Osteocyte (in vitro differentiated cells): ENCODE data around the gene OR2K2. TPM values are rescaled to one million over a fixed set of nuclear protein-coding genes. Genes with fewer than 3 reads are reported as not detected.
A peak's percentile ranks its signal among the peaks of the same experiment; 100 is the strongest.

Source experiments
- DNase-seq: peaks from one replicate; pipeline ENCODE4 v3.0.0; 2021; ENCODE audit warnings: mixed read lengths; ENCODE audit not compliant: unreplicated experiment; ENCODE audit errors: extremely low spot score
- H3K27ac Mint-ChIP-seq: one replicate; pipeline ENCODE4 v1.8.0; 2021; ENCODE audit warnings: mild to moderate bottlenecking, mixed read lengths; ENCODE audit not compliant: unreplicated experiment
- H3K27me3 Mint-ChIP-seq: one replicate; pipeline ENCODE4 v1.8.0; 2021; ENCODE audit warnings: mixed read lengths; ENCODE audit not compliant: unreplicated experiment
- H3K36me3 Mint-ChIP-seq: one replicate; pipeline ENCODE4 v1.8.0; 2021; ENCODE audit warnings: mixed read lengths; ENCODE audit not compliant: unreplicated experiment
- H3K4me1 Mint-ChIP-seq: one replicate; pipeline ENCODE4 v1.8.0; 2021; ENCODE audit warnings: mixed read lengths; ENCODE audit not compliant: unreplicated experiment
- H3K4me3 Mint-ChIP-seq: one replicate; pipeline ENCODE4 v1.8.0; 2021; ENCODE audit warnings: mild to moderate bottlenecking, moderate library complexity, mixed read lengths; ENCODE audit not compliant: unreplicated experiment
- H3K9me3 Mint-ChIP-seq: one replicate; pipeline ENCODE4 v1.8.0; 2021; ENCODE audit warnings: mixed read lengths; ENCODE audit not compliant: unreplicated experiment
- total RNA-seq: library from RNA; stranded (reverse); gene quantifications from 2 replicates; pipeline ENCODE4 v1.2.1, GENCODE V29; 2021
- TF ChIP-seq, protein P1 (sequence below): fragments of 200-600 bp; sonication (generic); IDR thresholded peaks from 2 replicates; pipeline ENCODE4 v1.5.0; 2021; ENCODE audit warnings: antibody characterized with exemption, mild to moderate bottlenecking, moderate library complexity

Gene OR2K2
- total RNA-seq, 1 donor from 2014 or later, result not detected

- Mint-ChIP-seq H3K4me1 (peaks cover 2% of the 10 kb centered on the region), H3K27ac (no peak overlapping the region), H3K36me3 (peaks cover 64% of the 10 kb centered on the region), H3K9me3 (no peaks in the 10 kb centered on the region), H3K4me3 (no peak overlapping the region), H3K27me3 (no peaks in the 10 kb centered on the region)
- DNase-seq, result no peak
- TF ChIP-seq, protein P1, sequence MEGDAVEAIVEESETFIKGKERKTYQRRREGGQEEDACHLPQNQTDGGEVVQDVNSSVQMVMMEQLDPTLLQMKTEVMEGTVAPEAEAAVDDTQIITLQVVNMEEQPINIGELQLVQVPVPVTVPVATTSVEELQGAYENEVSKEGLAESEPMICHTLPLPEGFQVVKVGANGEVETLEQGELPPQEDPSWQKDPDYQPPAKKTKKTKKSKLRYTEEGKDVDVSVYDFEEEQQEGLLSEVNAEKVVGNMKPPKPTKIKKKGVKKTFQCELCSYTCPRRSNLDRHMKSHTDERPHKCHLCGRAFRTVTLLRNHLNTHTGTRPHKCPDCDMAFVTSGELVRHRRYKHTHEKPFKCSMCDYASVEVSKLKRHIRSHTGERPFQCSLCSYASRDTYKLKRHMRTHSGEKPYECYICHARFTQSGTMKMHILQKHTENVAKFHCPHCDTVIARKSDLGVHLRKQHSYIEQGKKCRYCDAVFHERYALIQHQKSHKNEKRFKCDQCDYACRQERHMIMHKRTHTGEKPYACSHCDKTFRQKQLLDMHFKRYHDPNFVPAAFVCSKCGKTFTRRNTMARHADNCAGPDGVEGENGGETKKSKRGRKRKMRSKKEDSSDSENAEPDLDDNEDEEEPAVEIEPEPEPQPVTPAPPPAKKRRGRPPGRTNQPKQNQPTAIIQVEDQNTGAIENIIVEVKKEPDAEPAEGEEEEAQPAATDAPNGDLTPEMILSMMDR, result no peak
Measured at GRCh38 chr9:111362526-111362925, 32.5 kb upstream of the OR2K2 start.

- DNase-seq, result no peak
- Mint-ChIP-seq H3K4me3 (no peak overlapping the region), H3K9me3 (no peaks in the 10 kb centered on the region), H3K27ac (no peak overlapping the region), H3K4me1 (peaks cover 17% of the 10 kb centered on the region), H3K36me3 (peaks cover 49% of the 10 kb centered on the region), H3K27me3 (no peaks in the 10 kb centered on the region)
- TF ChIP-seq, protein P1, result no peak
Measured at GRCh38 chr9:111360881-111361280, 30.9 kb upstream of the OR2K2 start.

GRCh38 chr9:111356481-111357244, 26.6 kb upstream of the OR2K2 start:
- H3K9me3 Mint-ChIP-seq, result peaks cover 20% of the 10 kb centered on the region
- peak overlapping the region; percentile 68 for H3K4me3 Mint-ChIP-seq
- peak overlapping the region; percentile 92 for H3K27ac Mint-ChIP-seq
- DNase-seq, result no peak
- TF ChIP-seq, protein P1, result no peak
- H3K36me3 Mint-ChIP-seq, result peaks cover 19% of the 10 kb centered on the region
- H3K4me1 Mint-ChIP-seq, result peaks cover 18% of the 10 kb centered on the region
- no peaks in the 10 kb centered on the region for H3K27me3 Mint-ChIP-seq

DNA sequence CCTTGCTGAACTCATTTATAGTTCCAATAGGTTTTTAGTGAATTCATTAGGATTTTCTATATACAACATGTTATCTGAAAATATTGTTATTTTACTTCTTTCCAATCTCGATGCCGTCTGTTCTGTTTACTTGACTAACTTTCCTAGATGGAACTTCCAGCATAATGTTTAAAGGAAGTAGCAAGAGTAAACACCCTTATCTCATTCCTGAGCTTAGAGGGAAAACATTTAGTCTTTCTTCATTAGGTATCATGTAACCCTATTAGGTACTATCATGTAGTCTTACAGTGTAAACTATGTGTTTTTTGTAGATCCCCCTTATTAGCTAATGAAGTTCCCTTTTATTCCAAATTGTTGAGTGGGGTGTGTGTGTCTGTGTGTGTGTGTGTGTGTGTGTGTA, 22.5 kb upstream of the OR2K2 start:
- Mint-ChIP-seq H3K27ac (no peak overlapping the region), H3K27me3 (no peaks in the 10 kb centered on the region), H3K9me3 (peaks cover 27% of the 10 kb centered on the region), H3K4me3 (no peak overlapping the region), H3K36me3 (no peaks in the 10 kb centered on the region), H3K4me1 (peaks cover 24% of the 10 kb centered on the region)
- TF ChIP-seq, protein P1, result no peak
- DNase-seq, result no peak

GRCh38 chr9:111350556-111350955, 20.5 kb upstream of the OR2K2 start:
- Mint-ChIP-seq H3K27ac (no peak overlapping the region), H3K36me3 (no peaks in the 10 kb centered on the region), H3K9me3 (peaks cover 27% of the 10 kb centered on the region), H3K4me1 (peaks cover 7% of the 10 kb centered on the region), H3K27me3 (no peaks in the 10 kb centered on the region), H3K4me3 (no peak overlapping the region)
- TF ChIP-seq, protein P1, result no peak
- DNase-seq, result no peak
